Pulmonary artery endothelial cell (primary cell): ENCODE results near the gene SLC35A3. TPM values are rescaled to one million over a fixed set of nuclear protein-coding genes. Genes with fewer than 3 reads are reported as not detected.
A peak's percentile ranks its signal among the peaks of the same experiment; 100 is the strongest.
"Not testable (repeated sequence)": the region's sequence is repeated elsewhere in the genome, so short reads cannot be mapped to it uniquely, and the experiment has no call there.

Experiments
- DNase-seq: peaks from one replicate; pipeline ENCODE4 v3.0.0-alpha.2; 2011; ENCODE audit warnings: low read depth, low spot score
- total RNA-seq: library from RNA; depleted of rRNA; stranded (reverse); fragments of >200 nt; gene quantifications from 2 replicates; pipeline ENCODE4 v1.2.3, GENCODE V29; 2014

Gene SLC35A3
- total RNA-seq, 1 donor from 2014 or later = 20.8 TPM

- not testable (repeated sequence) for DNase-seq
Measured at GRCh38 chr1:99972066-99972465, 2.3 kb downstream of the SLC35A3 start.

GRCh38 chr1:99975529-99975928, 5.7 kb downstream of the SLC35A3 start:
- DNase-seq = no peak

DNA sequence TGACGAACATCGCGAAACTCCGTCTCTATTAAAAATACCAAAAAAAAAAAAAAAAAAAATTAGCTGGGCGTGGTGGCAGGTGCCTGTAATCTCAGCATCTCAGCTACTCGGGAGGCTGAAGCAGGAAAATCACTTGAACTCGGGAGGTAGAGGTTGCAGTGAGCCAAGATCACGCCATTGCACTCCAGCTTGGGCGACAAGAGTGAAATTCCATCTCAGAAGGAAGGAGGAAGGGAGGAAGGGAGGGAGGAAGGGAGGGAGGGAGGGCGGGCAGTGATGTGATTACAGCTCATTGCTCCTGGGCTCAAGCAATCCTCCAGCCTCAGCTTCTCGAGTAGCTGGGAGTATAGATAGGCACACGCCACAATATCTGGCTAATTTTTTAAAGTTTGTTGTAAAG, 7.5 kb downstream of the SLC35A3 start:
- DNase-seq = not testable (repeated sequence)

GRCh38 chr1:99978218-99978617, 8.4 kb downstream of the SLC35A3 start:
- DNase-seq = no peak

DNA sequence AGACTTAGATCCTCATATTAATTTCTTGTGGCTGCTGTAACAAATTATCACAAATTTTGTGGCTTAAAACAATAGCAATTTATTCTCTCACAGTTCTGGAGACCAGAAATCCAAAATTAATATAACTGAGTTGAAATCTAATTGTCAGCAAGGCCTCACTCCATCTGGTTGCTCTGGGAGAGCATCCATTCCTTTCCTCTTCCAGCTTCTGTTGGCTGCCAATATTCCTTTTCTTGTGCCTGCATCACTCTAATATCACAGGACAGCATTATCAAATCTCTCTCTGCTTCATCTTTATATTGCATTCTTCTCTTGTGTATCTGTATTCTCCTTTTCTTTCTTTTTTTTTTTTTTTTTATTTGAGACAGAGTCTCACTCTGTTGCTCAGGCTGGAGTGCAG, 9.3 kb downstream of the SLC35A3 start:
- DNase-seq = no peak

- DNase-seq = no peak
Measured at GRCh38 chr1:99980928-99981327, 11.1 kb downstream of the SLC35A3 start.

DNA sequence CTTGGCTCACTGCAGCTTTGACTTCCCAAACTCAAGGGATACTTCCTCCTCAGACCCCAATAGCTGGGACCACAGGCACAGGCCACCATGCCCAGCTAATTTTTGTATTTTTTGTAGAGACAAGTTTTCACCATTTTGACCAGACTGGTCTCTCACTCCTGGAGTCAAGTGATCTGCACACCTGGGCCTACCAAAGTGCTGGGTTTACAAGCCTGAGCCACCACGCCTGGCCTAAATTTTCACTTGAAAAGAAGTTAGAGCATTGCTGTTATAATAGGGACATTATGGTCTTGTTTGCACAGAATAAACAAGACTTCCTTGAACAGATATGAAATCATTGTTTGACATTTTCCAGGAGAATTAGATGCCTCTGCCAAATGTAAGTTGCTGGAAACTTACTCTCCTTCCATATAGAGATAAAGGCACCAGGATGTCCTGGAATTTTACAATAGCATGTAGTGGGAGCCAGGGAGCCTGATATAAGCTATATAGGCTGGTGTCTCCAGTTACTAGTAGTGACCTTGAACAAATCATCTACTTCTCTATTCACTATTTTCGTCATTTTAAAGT, 16.9 kb downstream of the SLC35A3 start:
- peak; percentile 33 for DNase-seq

DNA sequence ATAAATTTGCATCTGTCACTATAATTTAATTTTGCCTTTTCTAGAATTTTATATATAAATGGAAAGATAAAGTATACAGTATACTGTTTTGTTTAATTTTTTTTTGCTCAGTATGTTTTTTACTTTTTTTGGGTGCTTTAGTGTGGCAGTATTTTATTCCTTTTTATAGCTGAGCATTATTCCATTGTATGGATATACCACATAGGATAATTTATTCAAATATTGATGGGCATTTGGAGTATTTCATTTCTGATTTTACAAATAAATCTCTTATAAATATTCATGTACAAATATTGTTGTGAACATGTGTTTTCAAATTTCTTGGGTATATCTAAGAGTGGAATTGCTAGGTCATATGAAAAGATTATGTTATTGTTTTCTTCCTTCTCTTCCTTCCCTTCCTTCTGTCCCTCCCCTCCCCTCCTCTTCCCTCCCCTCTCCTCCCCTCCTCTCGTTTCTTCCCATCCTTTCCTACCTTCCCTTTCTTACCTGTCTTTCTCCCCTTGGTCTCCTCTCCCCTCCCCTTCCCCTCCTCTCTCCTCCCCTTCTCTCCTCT, 18.5 kb downstream of the SLC35A3 start:
- no peak for DNase-seq

- no peak for DNase-seq
Measured at GRCh38 chr1:99992044-99992722, 22.4 kb downstream of the SLC35A3 start.

GRCh38 chr1:99992760-99993467, 23.1 kb downstream of the SLC35A3 start:
- DNase-seq = no peak

DNA sequence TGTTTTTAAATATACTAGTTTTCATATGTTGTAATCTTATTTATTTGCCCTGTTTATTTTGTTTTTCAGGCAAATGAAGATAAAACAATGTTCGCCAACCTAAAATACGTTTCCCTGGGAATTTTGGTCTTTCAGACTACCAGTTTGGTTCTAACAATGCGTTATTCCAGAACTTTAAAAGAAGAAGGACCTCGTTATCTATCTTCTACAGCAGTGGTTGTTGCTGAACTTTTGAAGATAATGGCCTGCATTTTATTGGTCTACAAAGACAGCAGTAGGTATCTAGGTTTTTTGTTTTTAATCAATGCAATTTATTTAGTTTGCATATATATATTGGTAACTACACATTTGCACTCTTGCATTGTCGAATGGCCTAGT, 23.7 kb downstream of the SLC35A3 start:
- DNase-seq = no peak

DNA sequence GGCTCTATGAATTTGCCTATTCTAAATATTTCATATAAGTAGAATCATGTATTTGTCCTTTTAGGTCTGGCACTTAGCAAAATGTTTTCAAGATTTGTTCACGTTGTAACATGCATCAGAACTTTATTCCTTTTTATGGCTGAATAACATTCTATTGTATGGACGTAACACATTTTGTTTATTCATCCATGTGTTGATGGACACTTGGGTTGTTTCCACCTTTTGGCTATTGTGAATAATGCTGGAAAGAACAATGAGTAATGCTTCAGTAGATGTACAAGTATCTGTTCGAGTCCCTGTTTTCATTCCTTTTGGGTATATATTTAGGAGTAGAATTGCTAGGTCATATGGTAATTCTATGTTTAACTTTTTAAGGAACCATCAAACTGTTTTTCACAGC, 24.7 kb downstream of the SLC35A3 start:
- no peak for DNase-seq

DNA sequence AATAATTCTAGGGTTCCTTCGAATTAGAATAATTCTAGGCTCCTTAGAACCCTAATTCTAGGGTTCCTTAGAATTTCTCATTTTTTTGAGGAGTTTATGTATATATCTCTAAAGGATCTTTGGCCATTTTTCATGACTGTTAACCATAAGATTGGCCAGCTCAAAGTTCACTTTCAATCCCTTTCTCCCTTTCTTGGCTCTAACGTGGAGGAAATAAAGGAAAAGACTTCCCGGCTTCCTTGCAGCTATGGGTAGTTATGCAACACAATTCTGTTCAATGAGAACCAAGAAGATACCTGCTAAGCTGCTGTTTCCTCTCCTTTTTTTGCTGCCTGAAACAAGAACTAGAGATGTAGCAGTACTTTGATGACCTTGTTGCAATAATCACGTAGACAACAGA, 27.2 kb downstream of the SLC35A3 start:
- no peak for DNase-seq

DNA sequence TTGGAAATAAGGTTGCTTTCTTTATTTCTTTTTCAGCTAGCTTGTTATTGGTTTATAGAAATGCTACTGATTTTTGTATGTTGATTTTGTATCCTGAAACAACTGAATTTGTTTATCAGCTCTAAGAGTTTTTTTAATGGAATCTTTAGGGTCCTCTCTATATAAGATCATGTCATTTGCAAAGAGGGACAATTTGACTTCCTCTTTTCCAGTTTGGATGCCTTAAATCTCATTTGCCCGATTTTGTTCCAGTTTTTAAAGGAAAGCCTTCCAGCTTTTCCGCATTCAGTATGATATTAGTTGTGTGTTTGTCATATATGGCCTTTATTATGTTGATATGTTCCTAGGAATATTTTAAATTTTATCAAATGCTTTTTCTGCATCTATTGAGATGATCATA, 31.7 kb downstream of the SLC35A3 start:
- no peak for DNase-seq

- DNase-seq = no peak
Measured at GRCh38 chr1:100005424-100005823, 35.6 kb downstream of the SLC35A3 start.

- no peak for DNase-seq
Measured at GRCh38 chr1:100006688-100007087, 36.9 kb downstream of the SLC35A3 start.

GRCh38 chr1:100009458-100009857, 39.7 kb downstream of the SLC35A3 start:
- DNase-seq = no peak

DNA sequence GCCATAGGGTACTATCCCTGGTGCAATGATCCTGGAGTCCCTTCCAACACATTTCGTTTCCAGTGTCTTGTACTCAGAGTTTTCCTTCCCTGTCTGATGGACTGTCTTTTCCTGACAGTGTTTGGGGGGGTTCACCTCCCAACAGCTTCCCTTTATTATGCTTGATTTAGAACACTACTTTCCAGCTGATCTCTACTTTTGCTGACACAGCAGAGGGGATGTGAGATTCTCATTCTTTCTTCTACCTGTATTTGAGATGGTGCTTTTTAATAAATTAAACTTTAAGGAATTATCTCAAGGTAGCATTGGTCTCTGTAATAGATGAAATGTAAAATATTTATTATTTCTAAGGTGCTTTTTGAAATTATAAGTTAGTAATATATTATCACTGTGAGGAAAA, 41.0 kb downstream of the SLC35A3 start:
- no peak for DNase-seq

GRCh38 chr1:100019220-100019619, 49.4 kb downstream of the SLC35A3 start:
- DNase-seq = no peak

DNA sequence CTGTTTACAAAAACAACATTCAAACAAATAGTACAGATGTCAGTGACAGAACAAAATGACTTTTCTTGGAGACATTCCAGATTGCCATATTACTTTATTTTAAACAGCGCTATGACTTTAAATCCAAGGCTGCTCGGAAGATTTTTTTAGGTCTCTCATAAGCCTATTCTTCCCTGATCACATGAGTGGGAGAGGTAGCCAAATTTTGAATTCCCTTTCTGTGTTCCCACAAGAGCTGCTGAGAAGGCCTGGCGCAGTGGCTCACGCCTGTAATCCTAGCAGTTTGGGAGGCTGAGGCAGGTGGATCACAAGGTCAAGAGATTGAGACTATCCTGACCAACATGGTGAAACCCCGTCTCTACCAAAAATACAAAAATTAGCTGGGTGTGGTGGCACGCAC, 53.7 kb downstream of the SLC35A3 start:
- no peak for DNase-seq

- DNase-seq = no peak
Measured at GRCh38 chr1:100027212-100027611, 57.4 kb downstream of the SLC35A3 start.

DNA sequence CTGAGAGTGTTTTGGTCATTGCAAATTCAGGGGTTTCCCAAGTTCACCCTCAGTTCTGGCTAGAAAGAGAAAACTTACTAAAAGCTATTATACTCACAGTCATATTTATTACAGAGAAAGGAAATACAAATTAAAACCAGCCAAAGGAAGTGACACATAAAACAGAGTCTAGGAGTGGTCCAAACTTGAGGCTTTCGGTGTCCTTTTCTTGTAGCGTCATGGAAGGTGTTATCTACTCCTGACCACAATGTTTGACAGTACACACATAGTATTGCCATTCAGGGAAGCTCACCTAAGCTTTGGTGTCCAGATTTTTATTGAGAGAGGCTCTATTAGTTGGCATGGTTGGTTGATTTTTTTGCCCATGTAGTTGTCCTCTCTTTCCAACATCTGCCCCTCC, 59.0 kb downstream of the SLC35A3 start:
- DNase-seq = no peak

DNA sequence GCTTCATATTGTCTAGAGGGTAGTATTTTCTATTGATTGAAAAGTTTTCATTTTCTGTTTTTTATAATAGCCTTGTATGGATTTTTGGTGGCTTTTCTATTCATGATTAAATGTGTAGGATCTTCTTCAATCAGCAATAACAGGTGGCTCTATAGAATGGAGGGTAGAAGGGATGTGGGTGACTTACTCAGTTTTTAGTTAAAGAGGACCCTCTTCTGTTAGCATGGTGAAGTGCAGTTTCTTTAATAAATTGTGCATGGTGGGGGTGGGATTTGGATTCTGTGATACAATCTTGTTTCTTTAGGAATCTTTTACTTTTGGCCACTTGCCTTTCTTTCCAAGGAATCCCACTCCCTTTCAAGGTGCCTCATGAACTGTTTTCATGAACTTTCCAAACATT, 64.7 kb downstream of the SLC35A3 start:
- no peak for DNase-seq
